DND-41 (cell line): ENCODE results near the gene SMC1B.

Experiments used
- ATAC-seq: fragments of 200-7000 bp; cut with Tn5 transposase; 3 replicates; pipeline ENCODE4 v1.9.1; 2021; ENCODE audit warnings: low read depth; ENCODE audit not compliant: insufficient read depth
- DNase-seq: peaks from one replicate; pipeline ENCODE4 v3.0.0-alpha.2; 2020
- H2AFZ ChIP-seq: 2 replicates; pipeline ENCODE4 v1.6.0; 2012; ENCODE audit warnings: low read depth, low read length
- H3K27ac ChIP-seq: 2 replicates; pipeline ENCODE4 v1.5.1; 2012; ENCODE audit warnings: low read length, inconsistent platforms
- H3K27me3 ChIP-seq: fragments of 200-600 bp; sonication (generic); 2 replicates; pipeline ENCODE4 v1.6.0; 2012; ENCODE audit warnings: low read length, mild to moderate bottlenecking, inconsistent platforms; ENCODE audit not compliant: insufficient read depth, poor library complexity
- H3K36me3 ChIP-seq: 2 replicates; pipeline ENCODE4 v1.5.1; 2012; ENCODE audit warnings: low read length, inconsistent platforms; ENCODE audit not compliant: insufficient read depth
- H3K4me1 ChIP-seq: 2 replicates; pipeline ENCODE4 v1.5.1; 2012; ENCODE audit warnings: mild to moderate bottlenecking, low read length; ENCODE audit not compliant: insufficient read depth
- H3K4me2 ChIP-seq: 2 replicates; pipeline ENCODE4 v1.6.0; 2012; ENCODE audit warnings: mild to moderate bottlenecking, moderate library complexity, low read length, inconsistent platforms; ENCODE audit not compliant: insufficient read depth
- H3K4me3 ChIP-seq, 2 experiments: fragments of 200-600 bp in 1 of 2; shearing (Covaris generic) in 1 of 2; 2 replicates each; pipeline ENCODE4 v1.5.1; 2012 to 2016; ENCODE audit warnings: inconsistent platforms in 2 of 2, low read length in 2 of 2, mild to moderate bottlenecking in 2 of 2, low read depth in 1 of 2, moderate library complexity in 1 of 2
- H3K79me2 ChIP-seq: 2 replicates; pipeline ENCODE4 v1.6.0; 2012; ENCODE audit warnings: low read length, inconsistent platforms; ENCODE audit not compliant: insufficient read depth
- H3K9ac ChIP-seq: 2 replicates; pipeline ENCODE4 v1.6.0; 2012; ENCODE audit warnings: low read depth, mild to moderate bottlenecking, inconsistent platforms, low read length, moderate library complexity
- H3K9me3 ChIP-seq: 2 replicates; pipeline ENCODE4 v1.5.1; 2012; ENCODE audit warnings: low read length, moderate library complexity, mild to moderate bottlenecking, inconsistent platforms; ENCODE audit not compliant: insufficient read depth, severe bottlenecking
- H4K20me1 ChIP-seq: 2 replicates; pipeline ENCODE4 v1.6.0; 2012; ENCODE audit warnings: low read length; ENCODE audit not compliant: insufficient read depth
- CTCF ChIP-seq: IDR thresholded peaks from 2 replicates; pipeline ENCODE4 v1.5.1; 2012; ENCODE audit warnings: borderline replicate concordance, low read length, moderate library complexity, mild to moderate bottlenecking; ENCODE audit not compliant: poor library complexity, severe bottlenecking; ENCODE audit errors: extremely low read depth
- EZH2 ChIP-seq: IDR thresholded peaks from 3 replicates; pipeline ENCODE4 v1.6.1; 2012; ENCODE audit warnings: borderline replicate concordance, low read depth, mild to moderate bottlenecking, moderate library complexity, low read length, inconsistent platforms; ENCODE audit not compliant: severe bottlenecking

The SMC1B gene

GRCh38 chr22:45351956-45352355 lies 61.4 kb downstream of the SMC1B start:
- no peak overlapping the region for H3K9ac ChIP-seq
- no peak overlapping the region for H3K27ac ChIP-seq
- no peaks in the 10 kb centered on the region for H4K20me1 ChIP-seq
- ATAC-seq (no peak), DNase-seq (no peak)
- TF ChIP-seq CTCF (no peak), EZH2 (no peak)
- H3K4me1 ChIP-seq, result no peaks in the 10 kb centered on the region
- no peaks in the 10 kb centered on the region for H3K27me3 ChIP-seq
- no peaks in the 10 kb centered on the region for H3K9me3 ChIP-seq
- H3K79me2 ChIP-seq, result no peaks in the 10 kb centered on the region
- no peak overlapping the region for H3K4me2 ChIP-seq
- H2AFZ ChIP-seq, result no peak overlapping the region
- no peak overlapping the region for H3K4me3 ChIP-seq
- no peaks in the 10 kb centered on the region for H3K36me3 ChIP-seq

- Histone ChIP-seq H3K4me1 (no peaks in the 10 kb centered on the region), H3K9me3 (no peaks in the 10 kb centered on the region), H3K79me2 (no peaks in the 10 kb centered on the region), H3K27me3 (no peaks in the 10 kb centered on the region), H3K36me3 (no peaks in the 10 kb centered on the region), H2AFZ (no peak overlapping the region), H3K9ac (no peak overlapping the region), H3K4me3 (no peak overlapping the region), H3K4me2 (no peak overlapping the region), H3K27ac (no peak overlapping the region), H4K20me1 (no peaks in the 10 kb centered on the region)
- DNase-seq, result no peak
- ATAC-seq, result no peak
- TF ChIP-seq CTCF (no peak), EZH2 (no peak)
These were observed 63.5 kb downstream of the SMC1B start for GRCh38 chr22:45349916-45350315.

GRCh38 chr22:45344334-45344733 lies 69.1 kb downstream of the SMC1B start:
- Histone ChIP-seq H3K27me3 (no peaks in the 10 kb centered on the region), H3K36me3 (peaks cover 23% of the 10 kb centered on the region), H2AFZ (no peak overlapping the region), H3K4me1 (no peaks in the 10 kb centered on the region), H3K4me3 (no peak overlapping the region), H3K4me2 (no peak overlapping the region), H3K79me2 (no peaks in the 10 kb centered on the region), H4K20me1 (no peaks in the 10 kb centered on the region), H3K9ac (no peak overlapping the region), H3K27ac (no peak overlapping the region), H3K9me3 (no peaks in the 10 kb centered on the region)
- no peak for DNase-seq
- TF ChIP-seq CTCF (no peak), EZH2 (no peak)
- ATAC-seq, result no peak

GRCh38 chr22:45343143-45343542 lies 70.3 kb downstream of the SMC1B start:
- Histone ChIP-seq H3K9ac (no peak overlapping the region), H3K79me2 (no peaks in the 10 kb centered on the region), H3K4me2 (no peak overlapping the region), H3K27ac (no peak overlapping the region), H3K27me3 (no peaks in the 10 kb centered on the region), H2AFZ (no peak overlapping the region), H3K36me3 (peaks cover 31% of the 10 kb centered on the region), H4K20me1 (no peaks in the 10 kb centered on the region), H3K4me3 (no peak overlapping the region), H3K4me1 (no peaks in the 10 kb centered on the region), H3K9me3 (no peaks in the 10 kb centered on the region)
- TF ChIP-seq EZH2, result no peak
- no peak for TF ChIP-seq CTCF
- ATAC-seq, result no peak
- DNase-seq, result no peak
